OCI-M2 (cell line): ENCODE results near the gene PRXL2A.

Experiments
- DNase-seq: peaks from one replicate; lab custom pipeline; 2025; ENCODE audit not compliant: unreplicated experiment; lab: John Stamatoyannopoulos, UW

Gene PRXL2A

DNA sequence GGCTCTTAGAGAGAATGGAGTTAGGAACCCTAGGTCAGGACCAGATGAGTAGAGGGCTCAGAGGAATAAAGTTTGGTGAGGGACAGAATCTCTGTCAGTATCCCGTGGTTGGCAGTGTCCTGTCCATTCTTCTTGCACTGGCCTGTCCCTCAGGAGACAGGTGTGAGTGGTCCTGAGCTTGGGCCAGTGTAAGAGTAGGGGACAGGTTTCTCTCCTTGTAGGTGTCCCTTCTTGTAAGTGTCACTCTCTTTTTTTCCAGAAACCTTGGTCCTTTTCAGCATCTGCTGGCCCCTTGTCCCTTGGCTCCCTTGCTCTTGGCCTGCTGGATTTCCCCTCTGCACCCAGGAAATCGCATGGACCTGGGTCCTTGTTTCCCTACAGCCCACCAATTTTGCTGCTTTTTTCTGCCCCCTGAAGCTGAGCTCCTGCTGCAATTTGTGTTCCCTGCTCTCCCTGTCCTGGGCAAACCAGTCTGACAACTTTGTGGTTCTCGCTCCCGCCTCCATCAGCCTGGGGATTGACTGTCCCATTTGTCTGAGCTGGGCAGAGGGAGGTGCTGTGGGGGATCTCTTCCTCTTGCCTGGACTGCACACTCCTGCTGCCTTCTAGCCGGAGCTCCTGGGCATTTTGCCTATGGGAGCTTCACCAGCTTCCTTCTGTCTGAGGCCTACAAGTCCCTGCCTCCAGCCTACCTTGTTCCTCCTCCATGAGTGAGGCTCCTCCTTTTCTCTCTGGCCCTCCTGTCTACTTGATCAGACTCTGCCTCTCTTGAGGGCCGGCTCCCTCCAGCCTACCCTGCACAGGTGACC is 52.3 kb downstream of the PRXL2A start:
- no peak for DNase-seq

DNA sequence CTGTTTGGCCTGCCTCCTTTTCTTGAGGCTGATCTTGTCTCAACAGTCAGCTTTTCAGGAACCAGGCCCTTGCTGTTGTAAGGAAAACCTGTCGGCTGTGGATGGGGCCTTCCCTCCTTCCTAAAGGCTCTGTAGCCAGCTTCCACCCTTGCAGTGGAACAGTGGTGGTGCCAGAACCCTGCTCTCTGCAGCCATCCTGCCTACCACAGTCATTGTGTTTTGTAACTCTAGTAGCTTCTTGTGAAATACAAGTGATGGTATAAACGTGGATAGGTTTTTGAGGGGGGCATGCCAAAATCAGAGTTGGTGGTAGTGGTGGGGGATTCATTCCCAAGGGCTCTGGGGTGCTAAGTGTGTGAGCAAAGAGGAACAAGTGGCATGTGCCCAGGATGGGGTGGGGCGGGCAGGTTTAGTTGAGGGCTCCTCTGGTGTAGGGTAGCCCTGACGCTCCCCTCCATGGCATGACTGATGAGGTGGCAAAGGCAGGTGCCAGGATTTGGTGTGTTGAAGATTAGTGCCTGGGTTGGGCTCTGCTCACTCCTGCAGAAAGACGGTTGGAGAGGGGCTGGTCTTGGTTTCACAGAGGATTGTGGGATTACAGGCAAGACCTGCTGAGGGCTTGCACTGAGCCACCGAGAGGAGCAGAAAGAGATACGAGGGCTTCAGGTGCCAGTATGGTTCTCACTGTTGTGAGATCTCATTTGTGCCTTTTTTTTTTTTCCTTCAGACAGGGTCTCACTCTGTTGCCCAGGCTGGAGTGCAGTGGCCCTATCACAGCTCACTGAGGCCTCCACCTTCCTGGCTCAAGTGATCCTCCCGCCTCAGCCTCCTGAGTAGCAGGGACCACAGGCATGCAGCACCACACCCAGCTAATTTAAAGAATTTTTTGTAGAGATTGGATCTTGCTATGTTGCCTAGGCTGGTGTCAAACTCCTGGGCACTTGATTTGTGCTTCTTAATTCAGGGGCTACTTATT is 53.1 kb downstream of the PRXL2A start:
- DNase-seq = no peak

DNA sequence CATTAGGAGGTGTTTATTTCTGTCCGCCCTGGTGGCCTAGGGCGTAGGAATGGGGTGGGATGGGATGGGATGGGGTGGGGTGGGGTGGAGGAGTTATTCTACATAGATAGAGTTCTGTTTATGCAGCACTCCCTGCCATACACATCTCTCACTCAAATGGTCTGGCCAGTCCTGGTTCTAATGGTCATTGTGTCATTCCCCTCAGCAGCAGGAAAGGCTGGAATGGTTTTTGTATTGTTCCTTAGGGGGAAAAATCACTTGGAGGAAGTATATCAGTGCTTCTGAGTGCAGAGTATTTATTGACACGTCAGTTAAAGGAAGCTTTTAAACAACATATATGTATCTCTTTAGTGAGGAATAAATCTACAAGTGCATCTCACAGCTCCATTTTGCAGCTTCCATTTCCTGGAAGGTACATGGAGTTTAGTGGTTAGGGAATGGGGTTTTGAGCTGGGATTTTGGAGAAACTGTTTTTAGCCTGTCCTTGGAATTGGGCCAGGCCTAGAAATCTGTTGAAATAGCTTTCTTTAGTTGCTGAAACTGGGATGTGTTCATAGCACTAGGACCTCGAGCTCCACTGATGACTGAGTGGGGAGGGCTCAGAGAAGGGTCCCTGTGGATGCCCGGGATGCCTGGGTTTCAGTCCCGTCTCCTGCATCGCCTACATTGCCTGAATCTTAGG is 54.1 kb downstream of the PRXL2A start:
- no peak for DNase-seq

- no peak for DNase-seq
Observed at GRCh38 chr10:80462981-80463741, 54.8 kb downstream of the PRXL2A start.

GRCh38 chr10:80463868-80464267 is 55.5 kb downstream of the PRXL2A start:
- no peak for DNase-seq

DNA sequence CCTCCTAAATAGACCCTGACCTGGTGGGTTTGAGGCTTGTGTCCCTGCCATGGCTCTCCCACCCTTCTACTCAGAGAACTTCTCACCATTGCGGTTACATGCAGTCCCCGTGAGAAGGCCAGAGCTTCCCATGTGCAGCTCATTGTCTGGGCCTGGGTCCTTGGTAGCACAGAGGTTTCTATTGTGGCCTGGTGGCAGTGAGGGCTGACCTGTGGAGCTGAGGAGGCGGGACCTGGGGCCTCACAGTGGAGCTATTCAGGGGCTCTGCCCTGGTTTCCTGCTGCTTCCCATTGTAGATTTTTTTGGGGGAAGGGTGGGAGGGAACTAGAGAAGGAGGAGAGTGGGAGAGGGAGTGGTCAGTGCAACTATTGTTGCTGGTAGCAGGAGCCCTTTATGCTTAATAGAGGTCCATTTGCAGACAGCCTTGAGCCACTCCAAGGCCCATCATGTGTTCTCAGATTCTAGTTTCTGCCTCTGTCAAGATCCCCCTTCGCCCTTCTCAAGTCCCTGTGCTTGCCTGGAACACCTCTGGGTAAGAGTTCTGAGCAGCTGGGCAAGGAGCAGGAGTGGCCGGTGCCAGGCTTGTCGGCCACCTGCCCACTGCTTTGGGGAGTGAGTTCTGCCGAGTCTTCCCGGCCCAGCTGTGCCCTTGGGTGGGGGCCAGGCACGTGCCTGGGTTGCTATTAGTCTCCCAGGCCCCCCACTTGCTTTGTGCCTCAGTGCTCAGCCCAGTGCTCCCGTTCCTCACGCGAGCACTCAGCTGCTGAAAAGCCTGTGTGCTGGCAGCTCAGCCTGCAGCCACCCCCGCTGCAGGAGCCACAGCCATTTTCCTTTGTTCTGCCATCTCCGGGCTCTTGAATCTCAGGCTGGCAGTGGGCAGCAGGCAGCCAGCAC is 56.5 kb downstream of the PRXL2A start:
- DNase-seq = no peak

- DNase-seq = no peak
Observed at GRCh38 chr10:80465451-80465835, 57.1 kb downstream of the PRXL2A start.

GRCh38 chr10:80465839-80466590 is 57.7 kb downstream of the PRXL2A start:
- no peak for DNase-seq

DNA sequence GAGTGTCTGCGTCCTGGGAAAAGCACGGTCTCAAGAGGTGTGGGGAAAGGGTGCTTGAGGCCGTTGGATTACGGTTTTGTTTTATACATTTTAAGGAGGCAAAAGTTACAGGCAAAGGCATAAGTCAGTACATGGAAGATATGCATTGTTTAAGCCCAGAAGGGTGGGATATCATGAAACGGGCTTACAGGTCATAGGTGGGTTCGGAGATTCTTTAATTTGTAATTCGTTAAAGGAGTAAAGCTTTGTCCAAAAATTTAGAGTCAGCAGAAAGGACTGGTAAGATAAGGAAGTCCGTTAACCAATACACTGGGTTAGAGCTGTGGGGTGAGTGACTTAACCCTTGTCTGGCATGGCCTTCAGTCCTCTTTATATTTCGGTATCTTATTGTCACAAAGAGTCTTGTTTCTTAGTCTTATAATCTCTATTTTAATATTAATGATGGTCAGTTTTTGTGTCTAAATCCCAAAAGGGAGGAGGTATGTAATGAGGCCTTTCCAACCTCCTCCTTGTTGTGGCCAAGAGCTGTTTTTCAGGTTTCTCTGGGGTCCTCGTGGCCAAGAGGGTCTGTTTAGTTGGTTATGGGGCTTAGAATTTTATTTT is 58.5 kb downstream of the PRXL2A start:
- no peak for DNase-seq

DNA sequence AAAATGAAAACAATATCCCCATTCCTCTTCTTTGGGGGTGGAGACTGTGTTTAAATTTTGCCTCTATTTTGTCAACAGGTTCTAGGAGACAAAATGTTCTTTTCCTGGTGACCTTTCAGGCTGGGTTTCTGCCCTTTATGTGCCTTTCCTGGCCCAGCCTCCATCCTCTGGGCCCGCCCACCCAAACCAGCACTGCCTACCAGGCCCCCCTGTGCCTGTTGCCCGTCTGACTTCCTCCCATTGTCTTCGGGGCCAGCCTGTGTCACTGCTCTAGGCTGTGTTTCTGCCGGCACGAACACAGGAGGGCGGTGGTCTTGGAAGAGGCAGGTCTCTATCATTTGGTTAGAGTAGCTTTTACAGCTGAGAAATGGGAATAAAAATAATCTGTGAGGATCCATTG is 59.7 kb downstream of the PRXL2A start:
- no peak for DNase-seq

DNA sequence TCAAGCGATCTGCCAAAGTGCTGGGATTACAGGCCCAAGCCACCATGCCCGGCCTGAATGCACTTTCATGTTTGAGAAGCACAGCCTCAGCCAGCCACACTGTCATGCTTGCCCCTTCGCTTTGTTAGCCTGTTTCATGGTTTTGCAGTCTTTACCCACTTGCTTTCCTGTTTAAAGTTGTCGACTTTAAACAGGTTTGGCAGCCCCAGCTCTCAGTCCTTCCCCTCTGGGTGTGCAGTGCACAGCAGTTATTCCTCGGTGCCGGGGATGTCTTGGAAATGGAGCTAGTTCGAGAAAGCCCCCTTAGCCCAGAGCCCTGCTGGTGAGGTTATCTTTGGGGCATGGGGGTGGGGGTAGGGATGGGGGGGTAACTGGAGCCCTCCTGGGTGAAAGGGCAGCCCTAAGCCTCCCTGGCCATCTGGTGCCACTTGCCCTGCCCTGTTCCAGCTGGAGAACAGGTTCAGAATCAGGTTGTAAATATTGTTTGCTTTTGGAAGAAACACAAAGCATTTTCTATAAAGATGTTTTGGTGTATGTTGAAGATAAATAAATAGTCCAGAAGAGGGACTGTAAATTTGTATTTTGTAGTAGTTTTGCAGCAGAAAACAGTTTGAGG is 60.6 kb downstream of the PRXL2A start:
- no peak for DNase-seq

DNA sequence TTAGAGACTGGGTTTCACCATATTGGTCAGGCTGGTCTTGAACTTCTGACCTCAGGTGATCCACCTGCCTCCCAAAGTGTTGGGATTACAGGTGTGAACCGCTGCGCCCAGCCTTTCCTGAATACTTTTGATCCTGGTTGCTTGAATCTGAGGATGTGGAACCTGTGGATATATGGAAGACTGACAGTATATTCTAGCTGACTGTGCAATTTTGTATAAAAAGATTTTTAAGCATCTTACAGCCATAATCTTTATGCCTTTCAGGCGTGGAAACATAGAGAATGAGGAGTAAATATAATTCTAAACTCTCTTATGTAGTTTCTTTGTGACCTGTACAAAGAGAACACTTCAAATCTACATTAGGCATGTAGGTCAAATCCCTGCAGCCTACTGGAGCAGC is 61.9 kb downstream of the PRXL2A start:
- no peak for DNase-seq

- no peak for DNase-seq
Observed at GRCh38 chr10:80471001-80471400, 62.6 kb downstream of the PRXL2A start.

- DNase-seq = no peak
Observed at GRCh38 chr10:80471715-80472233, 63.4 kb downstream of the PRXL2A start.

DNA sequence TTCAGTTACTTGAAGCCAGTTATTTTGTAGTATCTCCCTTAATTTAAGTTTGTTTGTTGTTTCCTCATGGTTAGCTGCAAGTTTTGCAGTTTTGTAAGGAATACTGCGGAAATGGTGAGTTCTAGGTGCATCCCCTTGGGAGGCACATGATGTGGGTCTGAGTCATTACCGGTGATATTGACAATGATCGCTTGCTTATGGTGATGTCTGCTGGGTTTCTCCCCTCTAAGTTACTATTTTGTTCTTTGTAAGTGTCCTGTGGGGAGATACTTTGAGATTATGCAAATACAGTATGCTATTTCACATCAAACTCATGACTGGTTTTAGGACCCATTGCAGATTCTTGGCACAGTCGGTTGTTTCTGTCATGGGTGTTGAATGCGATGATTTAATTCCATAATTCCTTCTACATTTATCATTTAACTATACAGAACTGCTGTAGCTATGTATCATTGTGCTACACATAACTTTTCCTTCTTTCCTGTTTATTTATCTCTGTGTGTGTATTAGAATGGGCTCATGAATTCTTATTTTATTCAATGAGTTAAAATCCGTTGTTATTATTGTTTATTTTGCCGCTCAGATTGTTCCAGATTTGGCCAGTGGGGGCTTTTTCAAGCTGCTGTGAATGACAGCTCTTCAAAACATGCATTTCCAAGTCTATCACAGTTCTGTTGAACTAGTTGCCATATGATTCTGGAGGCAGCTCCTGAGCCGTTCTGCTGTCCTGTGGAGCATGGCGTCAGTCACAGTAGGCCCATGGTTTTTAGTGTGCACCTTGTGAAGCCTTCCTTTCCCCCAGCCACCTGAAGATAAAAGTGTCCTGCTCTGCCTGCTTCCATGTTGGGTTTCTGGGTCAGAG is 64.1 kb downstream of the PRXL2A start:
- no peak for DNase-seq

GRCh38 chr10:80473096-80473657 is 64.8 kb downstream of the PRXL2A start:
- DNase-seq = no peak
